Stimulated activated CD4-positive, alpha-beta T cell treated with anti-CD3 and anti-CD28 coated beads, Interleukin-2, amount 100 ng/mL, for 48 hours (primary cell): ENCODE data around the gene KLC3.
"Not testable (repeated sequence)": the region's sequence is repeated elsewhere in the genome, so short reads cannot be mapped to it uniquely, and the experiment has no call there.

Source experiments
- DNase-seq, 2 donors: peaks; one replicate each; pipeline ENCODE4 v3.0.0-alpha.2; 2020

Gene KLC3

DNA sequence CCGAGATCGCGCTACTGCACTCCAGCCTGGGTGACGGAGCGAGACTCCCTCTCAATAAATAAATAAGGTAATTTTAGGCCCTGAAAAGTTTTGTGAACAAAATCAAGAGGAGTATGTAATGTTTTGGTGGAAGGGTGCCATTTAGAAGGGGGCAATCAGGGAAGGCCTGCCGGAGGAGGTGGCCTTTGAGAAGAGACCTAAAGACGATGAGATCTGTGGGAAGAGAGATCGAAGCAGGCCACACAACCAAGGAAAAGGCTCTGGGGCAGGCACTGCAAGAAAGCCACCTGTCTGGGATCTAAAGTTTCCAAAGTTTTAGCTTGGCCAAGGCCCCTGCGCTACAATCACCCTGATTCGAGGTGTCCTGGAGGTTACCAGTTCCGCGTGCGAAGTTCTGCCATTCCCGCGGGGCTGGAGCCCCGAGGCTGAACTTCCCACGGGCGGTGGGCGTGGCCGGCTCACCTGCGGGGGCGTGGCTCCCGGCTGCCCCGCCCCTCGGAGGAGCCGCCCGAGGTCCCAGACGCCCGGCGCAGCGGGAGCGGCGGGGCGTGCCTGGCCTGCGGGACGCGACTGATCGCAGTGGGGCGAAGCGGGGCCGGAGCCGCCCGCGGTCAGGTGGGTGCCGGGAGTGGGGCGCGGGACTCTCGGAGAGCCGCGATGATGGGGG is at the start of gene KLC3:
Gene KLC3, plus strand, starts transcription at position 519 of the 667 bp plus-strand sequence. CDS start 4,792 bp downstream, outside the sequence.
- peak; percentile 36 to 42 for DNase-seq

DNA sequence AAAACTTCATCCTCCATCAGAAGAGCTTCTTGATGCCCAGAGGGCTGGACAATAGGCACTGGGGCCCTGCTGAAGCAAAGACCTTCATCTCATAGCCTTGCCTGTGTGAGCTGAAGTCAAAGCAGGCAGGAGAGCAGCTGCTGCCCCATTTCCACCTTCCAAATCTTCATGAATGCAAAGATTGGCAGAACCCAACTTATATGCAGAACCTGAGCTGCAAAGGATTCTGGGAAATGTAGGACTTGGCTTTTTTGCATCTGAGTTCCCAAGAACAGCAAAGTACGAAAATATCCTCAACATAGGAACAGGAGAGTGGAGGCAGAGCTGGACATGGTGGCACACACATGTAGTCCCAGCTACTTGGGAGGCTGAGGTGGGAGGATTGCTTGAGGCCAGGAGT is 48.7 kb upstream of the KLC3 start:
- DNase-seq = no peak

DNA sequence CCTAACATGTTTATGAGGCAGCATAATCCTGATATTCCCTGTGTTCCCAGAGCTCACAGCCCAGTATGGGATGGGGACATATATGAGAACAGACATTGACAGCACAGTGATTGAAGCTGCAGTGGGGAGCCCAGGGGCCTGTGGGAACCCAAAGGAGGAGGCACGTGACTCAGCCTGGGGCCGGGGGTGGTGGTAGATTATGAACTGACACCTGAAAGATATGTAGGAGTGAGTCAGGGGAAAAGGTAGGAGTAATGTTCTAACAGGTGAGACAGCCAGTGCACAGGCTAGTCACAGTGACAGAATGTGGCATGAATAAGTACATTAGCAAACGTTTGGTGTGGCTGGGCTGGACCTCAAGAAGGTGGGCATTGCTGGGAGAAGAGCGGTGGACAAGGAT is 46.9 kb upstream of the KLC3 start:
- peak in 1 of 2 donors; percentile 13 for DNase-seq

DNA sequence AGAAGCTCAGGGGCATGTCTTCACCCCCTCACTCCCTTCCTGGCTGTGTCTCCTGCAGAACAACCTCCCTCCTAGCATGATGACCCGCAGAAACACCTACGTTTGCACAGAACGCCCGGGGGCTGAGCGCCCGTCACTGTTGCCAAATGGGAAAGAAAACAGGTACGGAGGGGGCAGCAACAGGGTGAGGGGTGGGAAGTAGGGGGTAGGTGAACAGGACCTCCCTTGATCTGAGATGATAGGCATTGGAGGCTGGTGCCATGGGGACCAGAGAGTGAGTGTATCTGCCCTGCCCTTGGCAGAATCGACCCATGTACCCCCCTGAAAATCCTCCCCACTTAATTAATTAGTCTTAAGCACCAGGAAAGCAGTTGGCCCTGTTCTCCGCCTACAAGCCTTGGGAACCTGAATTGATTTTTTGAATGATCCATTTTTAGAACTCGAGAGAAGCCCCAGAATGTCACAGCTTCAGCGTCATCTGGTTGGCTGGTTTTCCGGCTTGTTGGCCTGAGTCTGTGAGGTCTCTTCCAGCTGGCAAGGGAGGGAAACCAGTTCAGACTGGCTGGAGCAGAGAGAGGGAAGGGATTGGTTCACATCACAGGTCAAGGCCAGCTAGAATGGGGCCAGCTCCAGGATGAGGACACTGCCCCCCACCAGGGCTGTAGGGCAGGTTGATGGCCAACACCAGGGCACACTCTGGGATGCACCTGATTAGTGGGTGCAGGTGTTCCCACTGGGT is 46.1 kb upstream of the KLC3 start:
- DNase-seq = no peak

DNA sequence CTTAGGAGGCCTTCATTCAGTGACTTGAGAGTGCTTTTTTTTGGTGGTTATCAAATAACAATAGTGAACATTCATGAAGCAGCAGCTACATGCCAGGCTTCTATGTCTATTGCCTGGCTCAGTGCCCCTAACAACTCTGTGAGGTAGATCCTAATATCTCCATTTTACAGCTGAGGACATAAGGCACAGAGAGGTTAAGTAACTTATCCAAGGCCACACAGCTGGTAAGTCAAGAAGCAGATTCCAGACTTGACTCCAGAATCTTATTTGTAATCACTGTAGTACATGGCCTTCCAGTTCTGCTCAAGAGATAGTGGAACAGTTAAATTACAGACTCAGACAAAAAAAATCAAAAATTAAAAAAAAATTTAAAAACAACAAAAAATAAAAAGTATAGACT is 44.7 kb upstream of the KLC3 start:
- no peak for DNase-seq

DNA sequence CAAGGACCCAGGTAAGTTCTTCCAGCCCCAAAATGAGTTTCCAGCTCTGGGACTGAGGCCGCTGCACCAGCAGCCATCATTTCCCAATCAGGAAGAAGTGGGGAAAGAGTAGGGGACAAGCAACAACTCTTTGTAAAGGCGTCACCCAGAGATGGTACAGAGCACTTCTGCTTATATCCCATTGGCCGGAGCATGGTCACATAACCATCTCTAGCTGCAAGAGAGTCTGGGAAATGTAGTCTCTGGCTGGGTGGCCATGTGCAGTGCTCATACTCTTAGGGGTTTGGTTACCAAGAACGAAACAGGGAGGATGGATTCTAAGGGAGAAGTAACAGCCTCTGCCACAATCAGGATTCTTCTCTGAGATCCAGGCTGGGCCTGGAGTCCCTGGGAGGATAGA is 44.2 kb upstream of the KLC3 start:
- DNase-seq = no peak

DNA sequence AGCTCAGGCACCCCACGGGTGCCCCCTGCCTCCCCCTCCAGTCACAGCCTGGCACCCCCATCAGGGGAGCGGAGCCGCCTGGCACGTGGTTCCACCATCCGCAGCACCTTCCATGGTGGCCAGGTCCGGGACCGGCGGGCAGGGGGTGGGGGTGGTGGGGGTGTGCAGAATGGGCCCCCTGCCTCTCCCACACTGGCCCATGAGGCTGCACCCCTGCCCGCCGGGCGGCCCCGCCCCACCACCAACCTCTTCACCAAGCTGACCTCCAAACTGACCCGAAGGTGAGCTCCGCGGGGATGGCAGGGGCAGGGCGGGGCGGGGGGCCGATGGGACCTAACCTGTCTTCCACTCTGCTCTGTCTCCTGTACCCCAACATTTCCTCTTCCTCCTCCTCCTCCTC is 42.9 kb upstream of the KLC3 start:
- no peak for DNase-seq

DNA sequence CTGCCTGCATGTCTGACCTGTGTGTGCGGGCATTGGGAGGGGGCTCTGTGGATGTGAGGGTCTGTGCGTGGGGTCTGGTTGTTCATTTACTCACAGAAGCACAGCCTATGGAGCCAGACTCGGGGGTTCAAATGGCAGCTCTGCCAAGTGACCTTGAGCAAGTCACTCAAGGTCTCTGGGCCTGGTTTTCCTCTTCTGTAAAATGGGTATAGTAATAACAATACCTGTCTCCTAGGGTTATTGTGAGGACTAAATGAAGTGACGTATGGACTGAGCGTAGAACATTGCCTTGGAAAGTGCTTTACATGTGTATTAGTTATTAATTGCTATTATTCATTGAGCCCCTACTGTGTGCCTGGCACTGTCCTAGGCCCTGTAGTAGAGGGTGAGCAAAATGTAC is 42.3 kb upstream of the KLC3 start:
- no peak for DNase-seq

DNA sequence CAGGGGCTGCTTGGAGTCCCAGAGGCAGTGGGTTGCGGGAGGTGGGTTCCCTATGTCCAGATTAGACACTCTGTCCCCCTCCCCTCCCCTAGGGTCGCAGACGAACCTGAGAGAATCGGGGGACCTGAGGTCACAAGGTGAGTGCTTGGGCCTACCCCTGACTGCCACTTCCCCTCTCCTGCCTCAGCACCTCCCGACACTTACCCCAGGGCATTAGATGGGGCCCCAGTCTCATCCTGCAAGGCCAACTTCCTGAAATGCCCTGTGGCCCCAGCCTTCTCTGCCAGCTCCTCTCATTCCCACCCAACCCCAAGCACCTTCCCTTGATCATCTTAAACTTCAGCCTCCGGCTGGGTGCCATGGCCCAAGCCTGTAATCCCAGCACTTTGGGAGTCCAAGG is 40.8 kb upstream of the KLC3 start:
- DNase-seq = no peak

DNA sequence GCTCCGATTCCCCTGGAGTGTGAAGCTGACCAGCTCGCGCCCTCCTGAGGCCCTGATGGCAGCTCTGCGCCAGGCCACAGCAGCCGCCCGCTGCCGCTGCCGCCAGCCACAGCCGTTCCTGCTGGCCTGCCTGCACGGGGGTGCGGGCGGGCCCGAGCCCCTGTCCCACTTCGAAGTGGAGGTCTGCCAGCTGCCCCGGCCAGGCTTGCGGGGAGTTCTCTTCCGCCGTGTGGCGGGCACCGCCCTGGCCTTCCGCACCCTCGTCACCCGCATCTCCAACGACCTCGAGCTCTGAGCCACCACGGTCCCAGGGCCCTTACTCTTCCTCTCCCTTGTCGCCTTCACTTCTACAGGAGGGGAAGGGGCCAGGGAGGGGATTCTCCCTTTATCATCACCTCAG is 38.1 kb upstream of the KLC3 start:
- DNase-seq = no peak

DNA sequence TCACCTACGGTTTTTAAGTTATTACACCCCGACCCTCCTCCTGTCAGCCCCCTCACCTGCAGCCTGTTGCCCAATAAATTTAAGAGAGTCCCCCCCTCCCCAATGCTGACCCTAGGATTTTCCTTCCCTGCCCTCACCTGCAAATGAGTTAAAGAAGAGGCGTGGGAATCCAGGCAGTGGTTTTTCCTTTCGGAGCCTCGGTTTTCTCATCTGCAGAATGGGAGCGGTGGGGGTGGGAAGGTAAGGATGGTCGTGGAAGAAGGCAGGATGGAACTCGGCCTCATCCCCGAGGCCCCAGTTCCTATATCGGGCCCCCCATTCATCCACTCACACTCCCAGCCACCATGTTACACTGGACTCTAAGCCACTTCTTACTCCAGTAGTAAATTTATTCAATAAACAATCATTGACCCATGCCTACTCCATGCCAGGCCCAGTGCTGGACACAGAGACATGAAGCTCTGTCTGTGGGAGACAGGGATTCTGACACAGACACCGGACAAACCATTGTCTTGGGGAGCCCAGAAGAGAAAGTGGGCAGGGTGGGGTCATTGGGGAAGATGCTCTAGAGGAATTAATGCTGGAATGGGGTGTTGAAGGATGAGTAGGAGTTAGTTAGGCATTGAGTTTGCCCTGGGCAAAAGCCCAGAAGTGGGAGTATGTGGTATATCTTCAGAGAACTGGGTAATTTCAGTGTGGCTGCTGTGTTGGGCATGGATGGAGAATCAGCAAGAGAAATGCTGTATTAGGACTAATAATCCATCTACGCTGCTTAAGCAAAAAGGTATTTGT is 37.1 kb upstream of the KLC3 start:
- DNase-seq = no peak

DNA sequence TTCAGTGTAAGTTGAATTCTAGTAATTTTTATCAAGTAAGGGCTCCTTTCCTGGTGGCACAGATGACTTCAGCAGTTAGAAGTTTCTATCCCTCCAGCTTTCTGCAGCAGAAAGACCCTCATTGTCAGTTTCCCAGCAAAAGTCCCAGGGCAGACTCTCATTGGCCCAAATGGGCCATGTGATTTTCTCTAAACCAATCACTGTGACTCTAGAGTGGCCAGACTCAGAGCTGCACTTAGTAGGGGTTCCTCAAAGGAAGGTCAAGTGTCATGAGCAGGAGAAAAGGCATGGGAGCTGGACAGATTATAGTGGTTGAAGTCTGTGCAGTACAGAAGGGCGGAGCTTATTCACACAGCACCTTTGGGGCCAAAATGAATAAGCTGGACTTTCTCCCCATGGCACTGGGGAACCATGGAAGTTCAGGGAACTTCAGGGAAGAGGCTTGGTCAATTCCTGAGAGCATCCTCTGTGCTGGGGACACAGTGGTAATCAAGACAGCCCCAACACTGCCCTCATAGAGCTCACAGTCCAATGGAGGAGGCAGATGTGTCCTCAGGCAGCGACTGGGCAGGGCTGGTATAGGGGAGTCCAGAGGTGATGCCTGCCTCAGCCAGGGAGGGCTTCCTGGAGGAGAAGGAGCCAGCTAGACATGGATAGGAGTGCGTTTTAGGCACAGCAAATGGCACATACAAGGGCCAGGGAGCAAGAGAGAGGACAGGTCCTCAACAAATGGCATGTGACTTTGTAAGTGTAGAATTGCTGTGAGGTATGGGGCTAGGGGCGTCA is 36.2 kb upstream of the KLC3 start:
- DNase-seq = no peak

DNA sequence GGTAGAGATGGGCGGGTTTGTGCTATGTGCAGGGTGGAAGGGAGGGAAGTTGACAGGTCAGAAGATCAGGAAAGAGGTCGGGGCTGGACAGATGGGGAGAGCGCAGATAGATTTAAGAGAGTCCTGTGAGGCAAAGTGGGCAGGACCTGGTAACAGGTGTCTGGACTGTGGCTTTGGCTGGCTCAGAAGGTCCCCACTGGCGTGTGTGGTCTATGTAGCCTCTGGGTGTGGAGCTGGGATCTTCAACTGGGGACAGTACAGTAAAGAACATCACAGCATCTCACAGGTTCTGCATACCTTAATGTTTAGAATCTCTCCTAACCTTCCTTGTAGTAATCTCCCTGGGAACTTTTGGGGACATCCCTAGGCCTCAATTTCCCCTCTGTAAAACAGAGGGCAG is 35.5 kb upstream of the KLC3 start:
- no peak for DNase-seq

DNA sequence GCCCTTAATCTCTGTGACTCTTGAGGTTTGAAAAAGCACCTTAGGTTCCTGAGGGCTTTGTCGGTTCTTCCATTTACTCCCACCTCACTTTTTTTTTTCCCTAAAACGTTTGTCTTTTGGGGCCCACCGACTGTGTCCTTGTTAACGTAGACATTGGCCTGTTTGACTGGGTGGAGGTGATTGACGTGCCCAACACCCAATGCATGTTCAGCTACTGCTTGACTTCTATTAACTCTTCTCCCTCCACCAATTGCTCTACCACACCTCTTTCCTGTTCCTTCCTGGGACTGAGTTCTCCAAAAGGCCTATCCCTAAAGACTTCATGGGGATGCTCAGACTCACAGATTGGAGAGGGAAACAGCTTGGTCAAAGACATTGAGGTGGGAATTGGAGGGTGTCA is 35.1 kb upstream of the KLC3 start:
- DNase-seq = no peak

DNA sequence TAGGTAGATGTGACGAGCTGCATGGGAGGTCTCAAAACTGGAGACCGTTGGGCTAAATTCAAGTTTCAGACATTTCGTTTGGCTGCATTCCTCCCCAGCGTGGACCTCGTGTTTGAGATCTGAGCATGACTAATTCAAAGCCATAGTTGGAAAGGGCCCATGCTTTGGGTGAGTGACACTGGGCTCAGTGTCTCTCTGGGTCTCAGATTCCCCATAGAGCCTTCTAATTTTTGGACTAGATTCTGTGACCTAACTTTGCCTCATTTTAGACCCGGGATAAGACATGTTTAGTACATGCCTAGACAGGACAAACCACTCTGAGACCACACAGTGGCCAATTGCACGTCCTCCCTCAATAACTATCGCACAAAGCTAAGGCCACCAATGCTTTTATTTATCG is 34.5 kb upstream of the KLC3 start:
- no peak for DNase-seq

DNA sequence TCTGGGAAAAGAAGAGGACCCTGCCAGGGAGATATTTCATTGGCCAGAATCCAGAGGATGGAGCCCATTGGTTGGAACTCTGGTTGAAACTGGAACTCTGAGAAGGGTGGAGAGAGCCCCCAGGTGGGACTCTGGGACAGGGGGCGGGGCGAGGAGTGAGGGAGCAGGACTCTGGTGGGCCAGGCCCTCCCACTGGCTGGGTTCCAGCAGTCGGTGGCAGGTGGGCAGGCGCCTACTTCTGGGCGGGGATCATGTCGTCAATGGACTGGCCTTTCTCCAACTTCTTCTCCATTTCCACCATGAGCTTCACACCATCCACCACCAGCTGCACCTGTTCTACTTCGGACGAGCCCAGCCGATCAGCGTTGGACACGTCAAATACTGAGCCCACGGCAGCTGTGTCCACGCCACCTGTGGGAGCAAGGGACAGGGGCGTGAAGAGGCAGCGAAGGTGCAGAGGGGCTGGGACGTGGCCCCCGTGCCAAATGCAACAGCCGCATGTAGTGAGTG is 34.0 kb upstream of the KLC3 start:
- no peak for DNase-seq

DNA sequence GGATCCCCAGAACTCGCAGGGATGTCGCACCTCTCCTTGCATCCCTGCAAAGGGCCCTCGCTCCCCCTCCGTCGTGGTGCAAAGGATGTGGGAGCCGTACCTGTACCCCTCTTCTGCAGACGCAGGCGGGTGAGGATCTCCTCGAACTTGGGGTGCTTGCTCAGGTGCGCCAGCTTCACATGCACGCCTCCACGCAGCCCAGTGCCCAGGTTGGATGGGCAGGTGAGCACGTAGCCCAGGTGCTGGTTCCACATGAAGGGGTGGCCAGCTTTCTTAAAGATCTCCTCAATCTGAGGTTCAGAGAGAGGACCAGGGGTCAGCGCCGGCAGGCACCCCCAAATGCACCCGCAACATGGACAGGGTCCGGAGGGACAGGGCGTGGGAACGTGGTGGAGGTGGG is 33.2 kb upstream of the KLC3 start:
- DNase-seq = no peak

DNA sequence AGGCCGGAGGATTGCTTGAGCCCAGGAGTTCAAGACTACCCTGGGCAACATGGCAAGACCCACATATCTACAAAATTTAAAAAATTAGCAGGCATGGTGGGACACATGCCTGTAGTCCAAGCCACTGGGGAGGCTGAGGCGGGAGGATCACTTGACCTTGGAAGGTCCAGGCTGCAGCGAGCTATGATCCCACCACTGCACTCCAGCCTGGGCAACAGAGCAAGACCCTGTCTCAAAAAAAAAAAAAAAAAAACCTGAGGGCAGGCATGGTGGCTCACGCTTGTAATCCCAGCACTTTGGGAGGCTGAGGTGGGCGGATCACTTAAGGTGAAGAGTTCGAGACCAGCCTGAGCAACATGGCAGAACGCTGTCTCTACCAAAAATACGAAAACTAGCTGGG is 31.2 kb upstream of the KLC3 start:
- not testable (repeated sequence) for DNase-seq

DNA sequence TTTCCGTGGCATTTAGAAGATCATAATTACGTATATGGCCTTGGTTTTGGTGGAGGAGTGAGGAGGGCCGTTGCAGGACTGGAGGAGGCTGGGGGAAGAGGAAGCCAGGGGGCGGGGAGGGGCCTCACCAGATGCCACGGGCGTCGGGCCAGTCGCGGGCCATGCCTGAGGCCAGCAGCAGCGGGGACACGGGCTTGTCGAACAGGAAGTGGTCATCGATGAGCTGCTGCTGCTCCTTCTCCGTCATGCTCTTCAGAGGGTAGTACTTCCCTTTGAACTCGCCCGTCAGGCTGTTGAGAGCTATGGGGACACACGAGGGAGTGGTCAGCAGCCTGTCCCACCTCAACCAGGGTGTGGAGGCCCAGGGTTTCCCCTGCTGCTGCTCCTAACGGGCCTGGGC is 28.9 kb upstream of the KLC3 start:
- DNase-seq = no peak

DNA sequence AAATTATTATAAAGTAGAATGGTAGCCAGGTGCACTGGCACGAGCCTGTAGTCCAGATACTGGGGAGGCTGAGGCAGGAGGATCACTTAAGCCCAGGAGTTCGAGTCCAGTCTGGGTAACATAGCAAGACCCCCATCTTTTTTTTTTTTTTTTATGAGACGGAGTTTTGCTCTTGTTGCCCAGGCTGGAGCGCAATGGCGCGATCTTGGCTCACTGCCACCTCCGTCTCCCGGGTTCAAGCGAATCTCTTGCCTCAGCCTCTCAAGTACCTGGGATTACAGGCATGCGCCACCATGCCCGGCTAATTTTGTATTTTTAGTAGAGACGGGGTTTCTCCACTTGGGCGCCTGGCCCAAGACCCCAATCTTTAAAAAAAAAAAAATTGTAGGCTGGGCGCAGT is 28.3 kb upstream of the KLC3 start:
- not testable (repeated sequence) for DNase-seq

DNA sequence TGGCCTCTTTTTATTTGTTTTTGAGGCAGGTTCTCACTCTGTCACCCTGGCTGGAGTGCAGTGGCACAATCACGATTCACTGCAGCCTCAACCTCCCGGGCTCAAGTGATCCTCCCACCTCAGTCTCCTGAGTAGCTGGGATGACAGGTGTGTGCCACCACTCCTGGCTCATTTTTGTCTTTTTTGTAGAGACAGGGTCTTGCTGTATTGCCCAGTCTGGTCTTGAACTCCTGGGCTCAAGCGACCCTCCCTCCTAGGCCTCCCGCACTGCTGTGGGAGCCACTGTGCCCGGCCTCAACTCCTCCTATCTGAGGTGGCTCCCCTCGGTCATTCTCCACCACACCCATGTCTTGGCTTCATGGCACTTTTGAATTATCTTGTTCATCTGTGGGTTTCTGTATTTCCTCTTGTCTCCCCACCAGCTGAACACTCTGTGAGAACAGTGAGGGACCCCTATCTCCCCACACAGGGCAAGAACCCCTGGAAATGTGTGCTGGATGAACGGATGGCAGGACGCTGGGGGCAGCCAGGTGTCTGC is 25.8 kb upstream of the KLC3 start:
- DNase-seq = no peak

DNA sequence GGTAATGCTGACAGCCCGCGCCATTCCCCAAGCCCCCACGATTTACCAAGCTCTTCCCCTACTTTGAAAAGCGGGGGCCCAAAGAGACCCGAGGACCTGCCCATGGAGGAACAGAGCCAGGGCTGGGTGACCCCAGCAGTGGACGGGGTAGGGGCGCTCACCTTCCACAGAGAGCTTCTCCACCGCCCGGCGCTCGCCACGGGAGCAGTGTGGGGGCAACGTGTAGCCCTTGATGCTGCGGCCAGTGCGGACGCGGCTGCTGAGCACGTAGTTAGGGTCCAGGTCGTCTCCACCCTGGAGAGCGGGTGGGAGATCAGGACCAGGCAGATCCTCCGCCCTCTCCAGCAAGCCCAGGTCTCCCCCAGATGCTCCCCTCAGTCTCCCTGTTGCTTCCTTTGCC is 25.2 kb upstream of the KLC3 start:
- no peak for DNase-seq
